ENCODE measurements around the gene LNPK.

DNA sequence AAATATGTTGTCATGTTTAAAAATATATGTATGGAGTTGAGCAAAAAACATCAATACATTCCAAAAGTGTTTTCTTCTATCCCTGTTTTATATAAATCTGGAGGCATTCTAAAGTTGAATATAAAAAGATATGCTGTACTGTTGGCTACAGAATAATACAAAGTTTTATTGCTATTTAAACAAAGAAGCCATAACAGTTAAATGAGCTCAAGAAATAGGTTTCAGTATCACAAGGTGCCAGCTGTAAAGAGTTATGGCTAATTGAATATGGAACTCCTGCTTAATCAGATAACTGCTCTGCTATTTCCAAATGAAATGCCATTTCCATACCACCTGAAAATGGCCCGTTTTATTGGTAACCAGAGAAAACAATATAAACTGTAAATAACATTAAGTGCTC, 55.0 kb downstream of the LNPK start:
- TF ChIP-seq, protein P1, sequence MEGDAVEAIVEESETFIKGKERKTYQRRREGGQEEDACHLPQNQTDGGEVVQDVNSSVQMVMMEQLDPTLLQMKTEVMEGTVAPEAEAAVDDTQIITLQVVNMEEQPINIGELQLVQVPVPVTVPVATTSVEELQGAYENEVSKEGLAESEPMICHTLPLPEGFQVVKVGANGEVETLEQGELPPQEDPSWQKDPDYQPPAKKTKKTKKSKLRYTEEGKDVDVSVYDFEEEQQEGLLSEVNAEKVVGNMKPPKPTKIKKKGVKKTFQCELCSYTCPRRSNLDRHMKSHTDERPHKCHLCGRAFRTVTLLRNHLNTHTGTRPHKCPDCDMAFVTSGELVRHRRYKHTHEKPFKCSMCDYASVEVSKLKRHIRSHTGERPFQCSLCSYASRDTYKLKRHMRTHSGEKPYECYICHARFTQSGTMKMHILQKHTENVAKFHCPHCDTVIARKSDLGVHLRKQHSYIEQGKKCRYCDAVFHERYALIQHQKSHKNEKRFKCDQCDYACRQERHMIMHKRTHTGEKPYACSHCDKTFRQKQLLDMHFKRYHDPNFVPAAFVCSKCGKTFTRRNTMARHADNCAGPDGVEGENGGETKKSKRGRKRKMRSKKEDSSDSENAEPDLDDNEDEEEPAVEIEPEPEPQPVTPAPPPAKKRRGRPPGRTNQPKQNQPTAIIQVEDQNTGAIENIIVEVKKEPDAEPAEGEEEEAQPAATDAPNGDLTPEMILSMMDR (IDR thresholded peaks at IDR 0.05; ENCODE audit: insufficient read depth, low read length, poor library complexity, severe bottlenecking) = no peak
- TF ChIP-seq EZH2phosphoT487 (conservative IDR thresholded peaks at IDR 0.05; ENCODE audit: low read length) = no peak
